Endothelial cell of umbilical vein (primary cell): ENCODE data around the gene SUPT3H. TPM values are rescaled to one million over a fixed set of nuclear protein-coding genes. Genes with fewer than 3 reads are reported as not detected.

Experiments
- BruUV-seq: library from RNA; stranded (reverse); fragments of 400-500 nt; replicated peaks from 2 replicates; lab custom pipeline; 2021; lab: Mats Ljungman, UMichigan
- CTCF ChIA-PET: fragments of 300-600, 350-600 bp; sonication (Branson Sonifier 250); formaldehyde crosslinking; loops from one replicate; lab custom pipeline; 2021; ENCODE audit warnings: antibody characterized with exemption, inconsistent platforms; lab: Charles Lee
- POLR2A ChIA-PET: fragments of 300-600, 350-600 bp; sonication (Branson Sonifier 250); formaldehyde crosslinking; loops from one replicate; lab custom pipeline; 2021; ENCODE audit warnings: antibody characterized with exemption, inconsistent platforms; lab: Charles Lee
- DNase-seq: peaks from one replicate; pipeline ENCODE4 v3.0.0-alpha.2; 2011; ENCODE audit warnings: low read depth, low spot score
- FAIRE-seq: peaks from 2 replicates; lab custom pipeline; 2011; peaks lifted over from hg19 to GRCh38; lab: Jason Lieb, UNC
- H2AFZ ChIP-seq: 2 replicates; pipeline ENCODE4 v1.6.0; 2012; ENCODE audit warnings: low read depth, low read length, control low read depth, inconsistent platforms
- H3K27ac ChIP-seq: 2 replicates; pipeline ENCODE4 v1.5.1; 2011; ENCODE audit warnings: low read depth, mild to moderate bottlenecking, control low read depth, low read length, moderate library complexity; ENCODE audit not compliant: insufficient read depth
- H3K27me3 ChIP-seq, 2 experiments: 2 replicates each; pipeline versions ENCODE4 v1.6.0 to v1.6.1; 2011; ENCODE audit warnings: low read length in 2 of 2, mixed read lengths in 1 of 2; ENCODE audit not compliant: control insufficient read depth in 2 of 2, insufficient read depth in 2 of 2
- H3K36me3 ChIP-seq, 2 experiments: 2 replicates in 1 of 2; 3 replicates in 1 of 2; pipeline ENCODE4 v1.5.1; 2011; ENCODE audit warnings: low read length in 2 of 2, mild to moderate bottlenecking in 1 of 2, moderate library complexity in 1 of 2; ENCODE audit not compliant: control insufficient read depth in 2 of 2, insufficient read depth in 2 of 2; ENCODE audit errors: extremely low read depth in 1 of 2
- H3K4me1 ChIP-seq: 3 replicates; pipeline ENCODE4 v1.5.1; 2011; ENCODE audit warnings: mild to moderate bottlenecking, low read length; ENCODE audit not compliant: control insufficient read depth, insufficient read depth; ENCODE audit errors: extremely low read depth
- H3K4me2 ChIP-seq: 2 replicates; pipeline ENCODE4 v1.6.1; 2011; ENCODE audit warnings: low read length, control low read depth, mixed read lengths; ENCODE audit not compliant: insufficient read depth
- H3K4me3 ChIP-seq, 3 experiments: fragments of 200-600 bp in 1 of 3; sonication (generic), shearing (Covaris generic) in 1 of 3; replicated peaks in 1 of 3; 2 replicates each; pipeline ENCODE4 v1.5.1; 2011 to 2016; ENCODE audit warnings: control low read depth in 3 of 3, low read length in 3 of 3, mild to moderate bottlenecking in 2 of 3, inconsistent platforms in 1 of 3, low read depth in 1 of 3, moderate library complexity in 1 of 3; ENCODE audit not compliant: insufficient read depth in 1 of 3
- H3K79me2 ChIP-seq: 2 replicates; pipeline ENCODE4 v1.6.0; 2012; ENCODE audit warnings: low read length, inconsistent platforms; ENCODE audit not compliant: control insufficient read depth, insufficient read depth
- H3K9ac ChIP-seq: replicated peaks from 2 replicates; pipeline ENCODE3; 2011; ENCODE audit warnings: low read length, control low read depth; ENCODE audit not compliant: insufficient read depth; ENCODE audit errors: extremely low read depth
- H3K9me1 ChIP-seq: replicated peaks from 3 replicates; pipeline ENCODE4 v1.6.0; 2011; ENCODE audit warnings: mild to moderate bottlenecking, low read length; ENCODE audit not compliant: control insufficient read depth, insufficient read depth; ENCODE audit errors: extremely low read depth
- H3K9me3 ChIP-seq: replicated peaks from 2 replicates; pipeline ENCODE4 v1.5.1; 2012; ENCODE audit warnings: low read length, inconsistent platforms; ENCODE audit not compliant: control insufficient read depth, insufficient read depth
- H4K20me1 ChIP-seq: replicated peaks from 2 replicates; pipeline ENCODE3; 2011; ENCODE audit warnings: mild to moderate bottlenecking, low read length; ENCODE audit not compliant: control insufficient read depth, insufficient read depth; ENCODE audit errors: extremely low read depth
- EZH2 ChIP-seq: IDR thresholded peaks from 2 replicates; pipeline ENCODE4 v1.6.1; 2012; ENCODE audit warnings: borderline replicate concordance, low read depth, mild to moderate bottlenecking, moderate library complexity, low read length, inconsistent platforms; ENCODE audit not compliant: severe bottlenecking
- FOS ChIP-seq: IDR thresholded peaks from 2 replicates; pipeline ENCODE4 v1.6.1; 2011; ENCODE audit warnings: mild to moderate bottlenecking, low read length, moderate library complexity, borderline replicate concordance; ENCODE audit not compliant: insufficient read depth
- GATA2 ChIP-seq: IDR thresholded peaks from 2 replicates; pipeline ENCODE4 v1.7.0; 2011; ENCODE audit warnings: low read depth, mild to moderate bottlenecking, moderate library complexity, mixed read lengths, low read length; ENCODE audit not compliant: insufficient read length, insufficient read depth
- JUN ChIP-seq: IDR thresholded peaks from 2 replicates; pipeline ENCODE4 v1.6.1; 2011; ENCODE audit warnings: borderline replicate concordance, low read depth; ENCODE audit not compliant: insufficient read length, insufficient read depth
- MYC ChIP-seq: IDR thresholded peaks from one replicate; pipeline ENCODE4 v1.6.1; 2011; ENCODE audit warnings: mild to moderate bottlenecking, low read depth, low read length
- POLR2A ChIP-seq: IDR thresholded peaks from 2 replicates; pipeline ENCODE4 v1.6.1; 2012; ENCODE audit warnings: low read depth, mild to moderate bottlenecking, control low read depth, low read length
- POLR2AphosphoS5 ChIP-seq: IDR thresholded peaks from 2 replicates; pipeline ENCODE4 v1.6.1; 2012; ENCODE audit warnings: low read depth, mild to moderate bottlenecking, control low read depth, low read length, moderate library complexity; ENCODE audit not compliant: insufficient read depth
- dilution Hi-C: fragments of 300-500 bp; cut with MboI; formaldehyde crosslinking; loops from one replicate; pipeline ENCODE4 v1.15.0; 2019; ENCODE audit warnings: low sequenced_read_pairs; ENCODE audit not compliant: extremely low pct_ligation_motif_present
- intact Hi-C: fragments of 100-400 bp; cut with micrococcal nuclease; formaldehyde crosslinking; loops from one replicate; pipeline ENCODE4 v1.10.0; 2022
- polyA plus RNA-seq, 4 experiments: library from polyadenylated mRNA; depleted of rRNA in 3 of 4; stranded (reverse) in 3 of 4; unstranded in 1 of 4; fragments of >200 nt; gene quantifications; 2 replicates each; pipeline versions ENCODE4 v1.2.1 to v1.2.3, GENCODE V29; 2011 to 2012; ENCODE audit warnings: missing spikeins in 1 of 4
- total RNA-seq: library from RNA; stranded (reverse); gene quantifications from 2 replicates; pipeline ENCODE4 v1.2.3, GENCODE V29; 2021
- TF ChIP-seq, protein P1 (sequence below): IDR thresholded peaks from 2 replicates; pipeline ENCODE4 v1.6.1; 2011; ENCODE audit not compliant: insufficient read depth, insufficient read length
- TF ChIP-seq, protein P2 (sequence below), 2 donors: IDR thresholded peaks; 1 replicate in 1 of 2; 2 replicates in 1 of 2; pipeline ENCODE4 v1.5.1; 2011; ENCODE audit warnings: low read length in 2 of 2, mild to moderate bottlenecking in 2 of 2, moderate library complexity in 2 of 2, control low read depth in 1 of 2, inconsistent platforms in 1 of 2, low read depth in 1 of 2; ENCODE audit not compliant: insufficient read depth in 1 of 2; ENCODE audit errors: extremely low read depth in 1 of 2

Gene SUPT3H
- total and polyA plus RNA-seq, 2 donors (not counting 3 experiments of a cell fraction or from before 2014, with no cell fraction given) = 8.3 to 9.8 TPM

DNA sequence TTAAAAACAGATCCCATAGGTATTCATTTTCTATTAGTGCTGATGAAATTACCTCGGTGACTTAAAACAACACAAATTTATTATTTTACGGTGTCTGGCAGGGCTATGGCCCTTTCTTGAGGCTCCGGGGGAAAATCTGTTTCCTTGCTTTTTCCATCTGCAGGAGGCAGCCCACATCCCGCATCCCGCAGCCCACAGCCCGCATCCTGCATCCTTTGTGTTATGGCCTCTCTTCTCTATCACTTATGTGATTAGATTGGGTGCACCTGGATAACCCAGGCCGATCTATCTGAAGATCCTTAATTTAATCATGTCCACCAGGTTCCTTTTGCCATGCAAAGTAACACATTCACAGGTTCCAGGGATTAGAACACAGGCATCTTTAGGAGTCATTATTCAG is 582.4 kb downstream of the SUPT3H start:
- Histone ChIP-seq H3K27ac (no peak overlapping the region), H3K4me2 (no peak overlapping the region), H3K79me2 (no peaks in the 10 kb centered on the region), H3K27me3 (peaks cover 4 to 8% of the 10 kb centered on the region in 2 experiments), H3K4me3 (no peak overlapping the region), H3K4me1 (no peaks in the 10 kb centered on the region), H3K9me3 (no peaks in the 10 kb centered on the region), H4K20me1 (no peaks in the 10 kb centered on the region), H3K9ac (no peak overlapping the region), H3K9me1 (no peaks in the 10 kb centered on the region), H2AFZ (no peak overlapping the region), H3K36me3 (no peaks in the 10 kb centered on the region)
- FAIRE-seq (no peak), DNase-seq (no peak)
- ChIA-PET CTCF (no interaction called here), POLR2A (no interaction called here)
- no TSS peak for BruUV-seq
- dilution Hi-C loops (no loop called here), intact Hi-C loops (no loop called here)
- TF ChIP-seq JUN (no peak), POLR2A (no peak), MYC (no peak), POLR2AphosphoS5 (no peak), GATA2 (no peak)
- TF ChIP-seq, protein P1, sequence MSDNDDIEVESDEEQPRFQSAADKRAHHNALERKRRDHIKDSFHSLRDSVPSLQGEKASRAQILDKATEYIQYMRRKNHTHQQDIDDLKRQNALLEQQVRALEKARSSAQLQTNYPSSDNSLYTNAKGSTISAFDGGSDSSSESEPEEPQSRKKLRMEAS = no peak

DNA sequence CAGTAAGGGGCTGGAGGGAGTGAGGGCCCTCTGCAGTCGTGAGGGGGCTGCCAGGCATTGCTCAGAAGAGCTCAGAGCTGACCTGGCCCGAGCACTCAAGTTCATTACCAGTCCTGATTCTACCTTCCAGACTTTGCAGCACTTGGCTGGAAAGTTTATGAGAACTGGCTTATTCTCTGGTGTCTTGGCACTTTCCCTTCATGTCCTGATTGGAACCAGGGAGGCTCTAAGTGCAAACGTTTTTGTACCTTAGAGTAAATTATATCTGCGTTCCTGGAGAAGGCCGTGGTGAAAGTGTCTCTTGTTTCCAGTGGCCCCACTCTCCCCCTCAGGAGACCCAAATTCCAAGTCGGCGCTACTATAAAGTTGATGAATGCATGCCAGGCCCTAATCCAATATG is 587.9 kb downstream of the SUPT3H start:
- DNase-seq (no peak), FAIRE-seq (no peak)
- TF ChIP-seq, protein P1 = no peak
- TF ChIP-seq GATA2 (no peak), FOS (no peak), JUN (no peak), MYC (no peak), POLR2A (no peak), EZH2 (no peak), POLR2AphosphoS5 (no peak)
- TF ChIP-seq, protein P2, sequence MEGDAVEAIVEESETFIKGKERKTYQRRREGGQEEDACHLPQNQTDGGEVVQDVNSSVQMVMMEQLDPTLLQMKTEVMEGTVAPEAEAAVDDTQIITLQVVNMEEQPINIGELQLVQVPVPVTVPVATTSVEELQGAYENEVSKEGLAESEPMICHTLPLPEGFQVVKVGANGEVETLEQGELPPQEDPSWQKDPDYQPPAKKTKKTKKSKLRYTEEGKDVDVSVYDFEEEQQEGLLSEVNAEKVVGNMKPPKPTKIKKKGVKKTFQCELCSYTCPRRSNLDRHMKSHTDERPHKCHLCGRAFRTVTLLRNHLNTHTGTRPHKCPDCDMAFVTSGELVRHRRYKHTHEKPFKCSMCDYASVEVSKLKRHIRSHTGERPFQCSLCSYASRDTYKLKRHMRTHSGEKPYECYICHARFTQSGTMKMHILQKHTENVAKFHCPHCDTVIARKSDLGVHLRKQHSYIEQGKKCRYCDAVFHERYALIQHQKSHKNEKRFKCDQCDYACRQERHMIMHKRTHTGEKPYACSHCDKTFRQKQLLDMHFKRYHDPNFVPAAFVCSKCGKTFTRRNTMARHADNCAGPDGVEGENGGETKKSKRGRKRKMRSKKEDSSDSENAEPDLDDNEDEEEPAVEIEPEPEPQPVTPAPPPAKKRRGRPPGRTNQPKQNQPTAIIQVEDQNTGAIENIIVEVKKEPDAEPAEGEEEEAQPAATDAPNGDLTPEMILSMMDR (IDR thresholded peaks at IDR 0.05; ENCODE audit: extremely low read depth in 1 of 2, insufficient read depth in 1 of 2, low read depth in 1 of 2, low read length in 2 of 2) = no peak
- POLR2A ChIA-PET = no interaction called here
- dilution Hi-C loops = no loop called here
- intact Hi-C loops = no loop called here
- H3K4me1 ChIP-seq = no peaks in the 10 kb centered on the region
- no TSS peak for BruUV-seq
- no peak overlapping the region for H3K9ac ChIP-seq
- H3K4me3 ChIP-seq = no peak overlapping the region
- no peaks in the 10 kb centered on the region for H3K36me3 ChIP-seq
- H3K27me3 ChIP-seq = no peaks in the 10 kb centered on the region
- H3K9me1 ChIP-seq = no peaks in the 10 kb centered on the region
- no peaks in the 10 kb centered on the region for H3K9me3 ChIP-seq
- CTCF ChIA-PET = no interaction called here
- no peaks in the 10 kb centered on the region for H4K20me1 ChIP-seq
- H3K4me2 ChIP-seq = no peak overlapping the region
- H2AFZ ChIP-seq = no peak overlapping the region
- no peak overlapping the region for H3K27ac ChIP-seq
- H3K79me2 ChIP-seq = no peaks in the 10 kb centered on the region
